GM23338 (cell line): ENCODE data around the gene EFHD2.

Source experiments
- CTCF ChIP-seq, 2 experiments: fragments of 200-600 bp in 1 of 2; sonication (generic) in 1 of 2; conservative IDR thresholded peaks; 2 replicates each; pipeline versions ENCODE4 v1.5.1 to v1.6.1; 2016 to 2017; ENCODE audit warnings: antibody characterized with exemption in 2 of 2, low read depth in 2 of 2, mild to moderate bottlenecking in 2 of 2, moderate library complexity in 1 of 2
- EZH2 ChIP-seq: fragments of 200-600 bp; sonication (generic); IDR thresholded peaks from one replicate; pipeline ENCODE4 v1.8.0; 2017; ENCODE audit warnings: antibody characterized with exemption, mild to moderate bottlenecking, low read depth; ENCODE audit not compliant: unreplicated experiment
- EZH2phosphoT487 ChIP-seq: fragments of 200-600 bp; sonication (generic); IDR thresholded peaks from one replicate; pipeline ENCODE4 v1.8.1; 2018; ENCODE audit warnings: antibody characterized with exemption; ENCODE audit not compliant: unreplicated experiment
- POLR2AphosphoS5 ChIP-seq: IDR thresholded peaks from 2 replicates; pipeline ENCODE4 v1.6.1; 2016; ENCODE audit warnings: antibody characterized with exemption, low read depth
- ZNF462 ChIP-seq: fragments of 250-450 bp; sonication (Bioruptor Pico); IDR thresholded peaks from 2 replicates; pipeline ENCODE4 v1.5.0; 2020; ENCODE audit warnings: mild to moderate bottlenecking, moderate library complexity

- TF ChIP-seq CTCF (conservative IDR thresholded peaks at IDR 0.05; ENCODE audit: low read depth in 2 of 2) (no peak), EZH2phosphoT487 (no peak), POLR2AphosphoS5 (no peak), ZNF462 (CRISPR knock-in tag) (no peak), EZH2 (no peak)
These were observed 50.4 kb downstream of the EFHD2 start for GRCh38 chr1:15459771-15460707.
